NOMO-1 (cell line): ENCODE results near the gene PRKCA.
"Not testable (repeated sequence)": the region's sequence is repeated elsewhere in the genome, so short reads cannot be mapped to it uniquely, and the experiment has no call there.

ENCODE experiments used
- DNase-seq, 2 experiments: peaks; one replicate each; lab custom pipeline; 2025; ENCODE audit not compliant: unreplicated experiment in 2 of 2; lab: John Stamatoyannopoulos, UW

The PRKCA gene

GRCh38 chr17:66687570-66688284, 385.3 kb downstream of the PRKCA start:
- no peak for DNase-seq

DNA sequence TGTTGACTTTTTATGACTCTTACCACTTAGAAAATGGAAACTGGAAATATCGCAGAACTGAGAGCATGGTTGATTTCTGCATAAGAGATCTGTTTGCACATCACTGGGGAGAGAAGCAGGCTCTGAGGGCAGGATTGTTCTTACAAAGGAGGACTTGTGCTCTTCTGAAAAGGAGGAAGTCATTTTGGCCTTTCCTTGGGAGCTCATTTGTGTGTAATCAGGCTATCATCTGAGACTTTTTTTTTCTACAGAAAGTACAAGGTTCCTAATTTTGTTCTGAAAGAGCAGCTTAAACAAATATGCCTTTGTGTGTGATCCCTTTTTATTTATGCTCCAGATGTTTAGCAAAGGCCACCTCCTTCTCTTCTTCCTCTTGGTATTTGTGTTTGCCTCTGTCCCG, 386.8 kb downstream of the PRKCA start:
- peak; percentile 26 to 61 for DNase-seq

- DNase-seq: no peak
Measured at GRCh38 chr17:66690166-66690565, 387.8 kb downstream of the PRKCA start.

DNA sequence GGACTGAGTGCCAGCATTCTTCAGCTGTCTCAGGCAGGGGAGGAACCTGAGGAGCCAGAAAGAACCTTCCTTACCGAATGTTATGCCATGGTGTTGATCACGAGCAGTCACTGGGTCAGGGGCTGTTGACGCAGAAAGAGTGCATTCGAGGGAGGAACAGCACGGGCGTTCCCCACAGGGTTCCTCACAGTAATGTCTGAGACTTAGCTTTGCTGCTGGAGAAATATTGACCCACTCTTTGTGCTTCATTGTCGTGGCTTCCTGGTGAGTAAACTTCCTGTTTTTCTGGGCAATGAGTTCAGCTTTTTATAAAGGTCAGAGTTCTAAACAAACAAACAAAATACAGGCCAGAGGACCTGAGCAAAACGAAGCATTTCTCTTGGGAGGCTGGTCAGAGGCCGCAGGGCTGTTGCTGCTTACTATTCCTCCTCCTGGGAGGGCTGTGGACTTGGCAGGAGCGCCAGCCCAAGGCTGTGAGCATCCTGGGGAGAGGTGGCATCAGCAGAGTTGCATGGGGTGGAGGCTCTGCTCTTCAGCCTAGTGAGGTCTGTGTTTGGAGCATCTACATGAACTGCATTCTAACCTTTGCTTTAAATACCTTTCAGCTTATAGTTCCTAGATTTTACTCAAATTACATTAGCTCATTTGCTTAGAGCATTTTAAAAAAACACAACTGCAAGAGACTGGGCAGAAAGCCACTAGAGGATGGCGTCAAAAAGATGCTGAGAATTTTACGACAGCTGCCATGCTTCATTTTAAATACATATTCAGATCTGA, 389.4 kb downstream of the PRKCA start:
- DNase-seq: no peak

DNA sequence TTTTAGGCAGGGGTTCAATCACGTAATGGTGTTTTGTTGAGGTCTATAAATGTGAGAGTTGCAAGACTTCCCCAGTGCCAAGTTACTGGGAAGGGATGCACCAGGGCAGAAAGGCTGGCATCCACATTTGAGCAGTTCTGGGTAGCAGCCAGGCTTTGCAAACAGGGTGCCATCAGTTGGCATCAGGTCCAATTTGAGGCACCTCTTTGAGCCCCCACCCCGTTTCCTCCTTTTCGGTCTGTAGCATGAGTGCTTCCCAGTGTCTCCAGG, 389.9 kb downstream of the PRKCA start:
- DNase-seq: no peak

DNA sequence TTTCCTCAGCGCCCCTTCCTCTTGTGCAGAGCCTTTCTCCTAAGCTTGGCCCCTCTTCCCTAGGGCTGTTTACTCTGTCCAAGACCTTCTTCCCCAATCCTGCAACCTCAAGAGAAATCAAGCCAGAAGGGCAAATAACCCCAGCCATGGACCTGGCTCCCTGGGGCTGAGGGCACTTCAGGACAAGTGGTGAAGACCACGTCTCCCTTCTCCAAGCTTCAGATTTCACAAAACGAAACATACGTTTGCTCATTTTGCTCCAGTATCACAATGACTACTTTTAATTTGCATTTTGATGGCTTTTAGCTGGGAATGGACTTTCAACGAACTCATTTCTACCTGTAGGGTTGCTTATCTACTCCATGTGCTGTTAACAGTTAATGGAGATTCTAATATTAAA, 392.7 kb downstream of the PRKCA start:
- DNase-seq: no peak

DNA sequence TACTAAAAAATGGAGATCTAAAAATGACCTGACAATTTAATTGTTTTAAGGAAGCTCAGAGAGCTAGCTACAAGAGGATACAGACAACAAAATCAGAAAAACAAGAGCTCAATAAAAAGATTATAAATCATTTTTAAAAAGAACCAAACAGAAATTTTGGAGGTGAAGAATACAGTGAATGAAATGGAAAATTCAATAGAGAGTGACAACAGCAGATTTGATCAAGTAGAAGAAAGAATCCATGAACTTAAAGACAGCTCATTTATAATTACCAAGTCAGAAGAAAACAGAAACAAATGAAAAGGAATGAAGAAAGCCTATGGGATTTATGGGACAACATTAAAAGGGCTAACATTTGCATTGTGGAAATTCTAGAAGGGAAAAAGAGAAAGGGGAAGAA, 395.9 kb downstream of the PRKCA start:
- DNase-seq: no peak

GRCh38 chr17:66701462-66701861, 399.0 kb downstream of the PRKCA start:
- DNase-seq: no peak

DNA sequence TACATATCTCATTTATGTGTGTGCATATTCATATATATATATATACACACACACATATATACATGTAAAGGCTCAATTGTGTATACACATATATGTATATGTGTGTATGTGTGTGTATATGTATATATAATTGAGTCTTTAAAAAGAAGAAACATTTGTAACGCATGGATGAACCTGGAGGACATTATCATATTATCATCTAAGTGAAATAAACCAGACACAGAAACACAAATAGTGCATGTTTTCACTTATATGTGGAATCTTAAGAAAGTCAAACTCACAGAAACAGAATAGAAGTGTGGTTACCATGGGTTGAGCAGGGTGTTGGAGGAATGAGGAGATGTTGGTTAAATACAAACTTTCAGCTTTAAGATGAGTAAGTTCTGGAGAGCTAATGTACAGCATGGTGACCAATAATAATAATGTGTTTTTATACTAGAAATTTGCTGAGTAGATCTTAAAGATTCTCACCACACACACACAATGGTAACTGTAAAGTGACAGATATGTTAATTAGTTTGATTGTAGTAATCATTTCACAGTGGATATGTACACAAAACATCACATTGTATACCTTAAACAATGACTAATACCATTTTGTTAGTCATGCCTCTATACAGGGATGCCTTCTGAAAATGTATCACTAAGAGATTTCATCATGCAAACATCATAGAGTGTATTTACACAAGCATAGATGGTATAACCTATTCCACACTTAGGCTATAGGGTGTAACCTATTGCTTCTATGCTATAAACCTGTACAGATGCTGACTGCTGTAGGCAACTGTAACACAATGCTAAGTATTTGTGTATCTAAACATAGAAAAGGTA, 399.9 kb downstream of the PRKCA start:
- no peak for DNase-seq

- DNase-seq: peak in 1 of 2 experiments; percentile 7
Measured at GRCh38 chr17:66704858-66705520, 402.6 kb downstream of the PRKCA start.

GRCh38 chr17:66706851-66707450, 404.5 kb downstream of the PRKCA start:
- no peak for DNase-seq

- DNase-seq: no peak
Measured at GRCh38 chr17:66711401-66711800, 409.0 kb downstream of the PRKCA start.

- DNase-seq: no peak
Measured at GRCh38 chr17:66711881-66712321, 409.5 kb downstream of the PRKCA start.

- no peak for DNase-seq
Measured at GRCh38 chr17:66712453-66712852, 410.0 kb downstream of the PRKCA start.

- DNase-seq: not testable (repeated sequence)
Measured at GRCh38 chr17:66713021-66713532, 410.7 kb downstream of the PRKCA start.

DNA sequence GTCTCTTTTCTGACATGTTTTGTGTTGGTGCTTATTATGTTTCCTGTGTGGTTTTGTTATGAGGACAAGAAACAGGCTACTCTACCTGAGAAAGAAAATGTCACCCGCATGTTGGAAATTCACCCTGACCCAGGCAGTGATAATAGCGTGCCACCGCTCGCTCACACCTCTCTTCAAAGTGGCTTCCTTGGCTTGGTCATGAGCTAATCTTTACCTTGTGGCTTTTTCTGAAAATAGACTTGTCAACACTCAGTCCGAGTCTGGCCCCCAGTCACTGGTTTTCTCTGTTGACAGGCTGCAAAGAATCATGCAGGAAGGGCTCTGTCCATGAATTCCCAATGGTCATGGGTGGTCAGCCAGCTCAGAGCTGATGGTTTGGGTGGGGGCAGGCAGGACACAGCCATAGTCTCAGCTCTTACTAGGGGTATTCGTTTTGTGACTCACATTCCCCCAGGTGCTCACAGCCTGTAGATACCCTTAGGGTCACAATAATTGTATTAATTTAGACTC, 411.2 kb downstream of the PRKCA start:
- DNase-seq: no peak

DNA sequence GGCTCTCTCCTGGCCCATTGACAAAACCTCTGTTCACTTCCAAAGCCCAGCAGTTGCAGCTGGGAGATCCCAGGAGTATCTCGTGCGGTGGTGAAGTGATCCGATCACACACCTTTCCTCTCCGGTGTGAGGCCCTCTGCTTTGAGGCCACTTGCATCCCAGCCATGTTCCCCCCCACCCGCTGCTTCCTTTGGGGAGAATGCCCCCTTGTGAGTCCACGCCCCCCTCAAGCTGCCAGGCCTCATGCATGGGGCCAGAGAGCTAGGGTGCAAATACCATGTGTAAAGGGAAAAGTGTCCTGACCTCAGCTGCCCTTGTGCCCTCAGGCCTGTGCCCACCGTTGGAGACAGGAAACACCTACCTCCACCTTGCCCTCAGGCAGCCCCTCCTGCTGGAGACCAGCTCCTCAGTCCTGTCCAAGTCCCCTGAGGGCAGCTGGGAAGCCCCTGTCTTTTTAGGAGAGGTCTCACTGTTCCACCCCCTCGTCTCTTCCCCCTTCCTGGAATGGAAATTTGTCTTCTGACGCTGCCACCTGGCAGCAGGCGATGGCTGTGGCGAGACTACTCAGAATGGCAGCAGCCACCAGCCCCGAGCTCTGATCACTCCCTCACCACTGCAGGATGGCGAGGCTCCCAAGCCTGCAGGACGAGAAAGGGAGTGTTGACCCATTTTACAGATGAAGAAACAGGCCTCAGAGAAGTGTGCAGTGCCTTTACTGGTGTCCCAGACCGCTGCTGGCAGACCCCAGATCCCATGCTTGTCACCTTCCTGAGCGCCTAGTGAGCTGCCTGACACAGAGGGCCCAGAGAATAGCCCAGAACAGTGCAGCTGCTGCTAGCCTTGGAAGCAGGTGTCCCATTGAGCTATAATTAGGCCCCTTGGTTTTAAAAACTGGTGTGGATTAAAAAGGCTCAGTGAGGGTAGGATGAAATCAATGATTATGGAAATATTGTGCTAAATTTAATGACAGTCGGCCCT, 411.9 kb downstream of the PRKCA start:
- no peak for DNase-seq

DNA sequence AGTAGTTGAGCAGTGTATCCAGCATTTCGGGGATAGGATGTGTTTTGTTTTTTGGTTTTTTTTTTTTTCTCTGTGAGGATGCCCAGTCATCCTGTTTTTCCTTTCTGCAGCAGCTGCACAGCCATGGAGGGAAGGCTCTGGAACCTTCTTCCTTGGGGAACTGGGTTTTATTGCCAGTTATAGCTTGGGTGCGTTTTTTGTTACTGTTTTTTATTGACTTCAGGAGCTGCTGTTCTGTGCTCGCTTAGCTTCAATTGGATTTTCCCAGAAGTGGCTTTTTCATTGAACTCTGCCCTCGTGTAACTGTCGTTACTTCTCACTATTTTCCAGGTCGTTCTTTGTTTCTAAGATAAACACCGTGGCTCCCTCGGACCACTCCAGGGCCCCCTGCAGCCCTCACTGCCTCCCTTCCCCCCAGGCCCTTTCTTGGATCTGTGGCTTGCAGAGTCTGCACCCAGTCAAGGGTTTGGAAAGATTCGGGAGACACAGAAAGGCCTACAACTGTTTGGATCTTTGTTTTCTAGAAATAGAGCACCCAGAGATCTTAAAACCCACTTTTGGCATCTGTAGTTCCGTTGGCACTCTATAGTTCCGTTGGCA, 412.8 kb downstream of the PRKCA start:
- no peak for DNase-seq

GRCh38 chr17:66715745-66716156, 413.3 kb downstream of the PRKCA start:
- peak in 1 of 2 experiments; percentile 62 for DNase-seq
